ENCODE data around the gene ZDHHC18.
A peak's percentile ranks its signal among the peaks of the same experiment; 100 is the strongest.
"Not testable (repeated sequence)": the region's sequence is repeated elsewhere in the genome, so short reads cannot be mapped to it uniquely, and the experiment has no call there.

The ZDHHC18 gene

GRCh38 chr1:26837665-26838064, 11.2 kb downstream of the ZDHHC18 start:
- DNase-seq = not testable (repeated sequence)

- peak; percentile 64 to 77 for DNase-seq
Measured at GRCh38 chr1:26838474-26839338, 12.2 kb downstream of the ZDHHC18 start.

- no peak for DNase-seq
Measured at GRCh38 chr1:26839339-26839722, 12.8 kb downstream of the ZDHHC18 start.

GRCh38 chr1:26839779-26840178, 13.3 kb downstream of the ZDHHC18 start:
- DNase-seq = no peak

- DNase-seq = no peak
Measured at GRCh38 chr1:26844424-26845196, 18.1 kb downstream of the ZDHHC18 start.

GRCh38 chr1:26847826-26848225, 21.3 kb downstream of the ZDHHC18 start:
- not testable (repeated sequence) for DNase-seq

- DNase-seq = no peak
Measured at GRCh38 chr1:26848499-26848898, 22.0 kb downstream of the ZDHHC18 start.

GRCh38 chr1:26848941-26849774, 22.7 kb downstream of the ZDHHC18 start:
- DNase-seq = no peak

GRCh38 chr1:26851106-26851684, 24.7 kb downstream of the ZDHHC18 start:
- no peak for DNase-seq

GRCh38 chr1:26852701-26853100, 26.2 kb downstream of the ZDHHC18 start:
- no peak for DNase-seq

GRCh38 chr1:26853156-26853555, 26.7 kb downstream of the ZDHHC18 start:
- peak; percentile 81 for DNase-seq

- no peak for DNase-seq
Measured at GRCh38 chr1:26853600-26853999, 27.1 kb downstream of the ZDHHC18 start.

GRCh38 chr1:26854906-26855305, 28.4 kb downstream of the ZDHHC18 start:
- DNase-seq = no peak

GRCh38 chr1:26855636-26856035, 29.1 kb downstream of the ZDHHC18 start:
- no peak for DNase-seq

- no peak for DNase-seq
Measured at GRCh38 chr1:26856181-26856580, 29.7 kb downstream of the ZDHHC18 start.

GRCh38 chr1:26856604-26857469, 30.3 kb downstream of the ZDHHC18 start:
- no peak for DNase-seq

GRCh38 chr1:26857473-26858060, 31.1 kb downstream of the ZDHHC18 start:
- no peak for DNase-seq

- DNase-seq = no peak
Measured at GRCh38 chr1:26858160-26858559, 31.7 kb downstream of the ZDHHC18 start.

GRCh38 chr1:26858891-26859640, 32.6 kb downstream of the ZDHHC18 start:
- DNase-seq = no peak

- no peak for DNase-seq
Measured at GRCh38 chr1:26861286-26861701, 34.8 kb downstream of the ZDHHC18 start.

Data from CD4-positive, alpha-beta T cell treated with Interleukin-4 for 1 hour (primary cell).